Ascending aorta (tissue), 2 donors: Measurements from ENCODE around the gene OR2T2. TPM values are rescaled to one million over a fixed set of nuclear protein-coding genes. Genes with fewer than 3 reads are reported as not detected.
"Not testable (repeated sequence)": the region's sequence is repeated elsewhere in the genome, so short reads cannot be mapped to it uniquely, and the experiment has no call there.

Experiments
- DNase-seq, 2 donors: peaks; one replicate each; pipeline ENCODE4 v3.0.0-alpha.2; 2019; ENCODE audit warnings: low spot score in 2 of 2
- H3K27ac ChIP-seq, 2 donors: fragments of 200-600 bp; sonication (generic); one replicate each; pipeline ENCODE4 v1.5.1; 2016 to 2017; ENCODE audit warnings: mild to moderate bottlenecking in 1 of 2
- H3K27me3 ChIP-seq: fragments of 200-600 bp; sonication (generic); one replicate; pipeline ENCODE4 v1.5.1; 2017
- H3K36me3 ChIP-seq, 2 donors: fragments of 200-600 bp; sonication (generic); one replicate each; pipeline ENCODE4 v1.5.1; 2016
- H3K4me1 ChIP-seq, 2 donors: fragments of 200-600 bp; sonication (generic); one replicate each; pipeline ENCODE4 v1.5.1; 2016 to 2017; ENCODE audit warnings: mild to moderate bottlenecking in 1 of 2
- H3K4me3 ChIP-seq, 2 donors: fragments of 200-600 bp; sonication (generic); one replicate each; pipeline ENCODE4 v1.5.1; 2016 to 2017; ENCODE audit warnings: mild to moderate bottlenecking in 1 of 2
- H3K9me3 ChIP-seq, 2 donors: fragments of 200-600 bp; sonication (generic); one replicate each; pipeline ENCODE4 v1.5.1; 2016
- CTCF ChIP-seq, 3 experiments: fragments of 200-600 bp in 2 of 3; fragments of 450-650 bp in 1 of 3; sonication (generic) in 2 of 3; IDR thresholded peaks; one replicate each; pipeline ENCODE4 v1.5.1; 2016 to 2019; ENCODE audit warnings: antibody characterized with exemption in 3 of 3, mild to moderate bottlenecking in 1 of 3, moderate library complexity in 1 of 3
- intact Hi-C: fragments of 100-400 bp; cut with DNase I; formaldehyde crosslinking; loops from one replicate; pipeline ENCODE4 v1.15.1; 2023
- total RNA-seq: library from RNA; depleted of rRNA; stranded (reverse); fragments of >200 nt; gene quantifications from one replicate; pipeline ENCODE4 v1.1.0, GENCODE V29; 2016

OR2T2 gene
- total RNA-seq, 1 donor from 2014 or later = not detected

- H3K36me3 ChIP-seq, DNase-seq, H3K27me3 ChIP-seq, H3K4me1 ChIP-seq, intact Hi-C loops, H3K9me3 ChIP-seq, H3K4me3 ChIP-seq, H3K27ac ChIP-seq: not testable (repeated sequence)
Measured at GRCh38 chr1:248449821-248450465, 4.5 kb downstream of the OR2T2 start.

- H3K4me1 ChIP-seq, H3K4me3 ChIP-seq, H3K27ac ChIP-seq, intact Hi-C loops, H3K27me3 ChIP-seq, H3K9me3 ChIP-seq, DNase-seq, H3K36me3 ChIP-seq: not testable (repeated sequence)
Measured at GRCh38 chr1:248450466-248451145, 5.2 kb downstream of the OR2T2 start.

GRCh38 chr1:248453619-248454018, 8.2 kb downstream of the OR2T2 start:
- H3K36me3 ChIP-seq, H3K4me3 ChIP-seq, DNase-seq, H3K27ac ChIP-seq, H3K27me3 ChIP-seq, intact Hi-C loops, H3K4me1 ChIP-seq, H3K9me3 ChIP-seq: not testable (repeated sequence)

- H3K27me3 ChIP-seq, H3K4me1 ChIP-seq, H3K9me3 ChIP-seq, DNase-seq, H3K27ac ChIP-seq, H3K36me3 ChIP-seq, H3K4me3 ChIP-seq, intact Hi-C loops: not testable (repeated sequence)
Measured at GRCh38 chr1:248455045-248455444, 9.6 kb downstream of the OR2T2 start.

- H3K27ac ChIP-seq, DNase-seq, H3K4me3 ChIP-seq, H3K27me3 ChIP-seq, H3K4me1 ChIP-seq, H3K9me3 ChIP-seq, H3K36me3 ChIP-seq, intact Hi-C loops: not testable (repeated sequence)
Measured at GRCh38 chr1:248456635-248457034, 11.2 kb downstream of the OR2T2 start.

- H3K27me3 ChIP-seq, intact Hi-C loops, H3K4me1 ChIP-seq, H3K36me3 ChIP-seq, DNase-seq, H3K27ac ChIP-seq, H3K4me3 ChIP-seq, H3K9me3 ChIP-seq: not testable (repeated sequence)
Measured at GRCh38 chr1:248459117-248459516, 13.7 kb downstream of the OR2T2 start.

GRCh38 chr1:248471154-248471553, 25.7 kb downstream of the OR2T2 start:
- TF ChIP-seq CTCF (IDR thresholded peaks at IDR 0.05) = no peak
- H3K4me1 ChIP-seq = no peaks in the 10 kb centered on the region
- no peak overlapping the region for H3K27ac ChIP-seq
- H3K27me3 ChIP-seq = no peaks in the 10 kb centered on the region
- intact Hi-C loops = no loop called here
- no peaks in the 10 kb centered on the region for H3K36me3 ChIP-seq
- H3K4me3 ChIP-seq = no peak overlapping the region
- H3K9me3 ChIP-seq = no peaks in the 10 kb centered on the region
- no peak for DNase-seq

GRCh38 chr1:248472111-248472510, 26.7 kb downstream of the OR2T2 start:
- DNase-seq, H3K9me3 ChIP-seq, H3K27ac ChIP-seq, H3K27me3 ChIP-seq, H3K4me3 ChIP-seq, H3K4me1 ChIP-seq, H3K36me3 ChIP-seq, intact Hi-C loops: not testable (repeated sequence)

GRCh38 chr1:248473051-248473450, 27.6 kb downstream of the OR2T2 start, which contains the start of gene OR2T3:
Gene OR2T3, plus strand, starts transcription at chr1:248473351. Its CDS starts 0 bp downstream, at chr1:248473351.
- H3K4me1 ChIP-seq, H3K9me3 ChIP-seq, H3K27ac ChIP-seq, H3K4me3 ChIP-seq, H3K36me3 ChIP-seq, DNase-seq, H3K27me3 ChIP-seq, intact Hi-C loops: not testable (repeated sequence)

GRCh38 chr1:248475660-248476059, 30.2 kb downstream of the OR2T2 start:
- H3K4me3 ChIP-seq, intact Hi-C loops, H3K27ac ChIP-seq, H3K36me3 ChIP-seq, H3K9me3 ChIP-seq, H3K4me1 ChIP-seq, DNase-seq, H3K27me3 ChIP-seq: not testable (repeated sequence)

- H3K27me3 ChIP-seq, H3K4me1 ChIP-seq, H3K36me3 ChIP-seq, intact Hi-C loops, H3K9me3 ChIP-seq, H3K4me3 ChIP-seq, DNase-seq, H3K27ac ChIP-seq: not testable (repeated sequence)
Measured at GRCh38 chr1:248481686-248482579, 36.5 kb downstream of the OR2T2 start.

GRCh38 chr1:248488289-248488688, 42.9 kb downstream of the OR2T2 start, which contains the start of gene OR2T5:
Gene OR2T5, plus strand, starts transcription at chr1:248488589. Its CDS starts 0 bp downstream, at chr1:248488589.
- H3K27ac ChIP-seq, DNase-seq, H3K27me3 ChIP-seq, H3K4me3 ChIP-seq, H3K9me3 ChIP-seq, H3K36me3 ChIP-seq, intact Hi-C loops, H3K4me1 ChIP-seq: not testable (repeated sequence)

- H3K9me3 ChIP-seq, intact Hi-C loops, H3K4me1 ChIP-seq, DNase-seq, H3K27ac ChIP-seq, H3K36me3 ChIP-seq, H3K27me3 ChIP-seq, H3K4me3 ChIP-seq: not testable (repeated sequence)
Measured at GRCh38 chr1:248496661-248497060, 51.2 kb downstream of the OR2T2 start.
